Aorta (tissue), 5 donors: Measurements from ENCODE around the gene HLA-DMA. TPM values are rescaled to one million over a fixed set of nuclear protein-coding genes. Genes with fewer than 3 reads are reported as not detected.
"Not testable (repeated sequence)": the region's sequence is repeated elsewhere in the genome, so short reads cannot be mapped to it uniquely, and the experiment has no call there.

Source experiments
- ATAC-seq: fragments of 200-7000 bp; cut with Tn5 transposase; one replicate; pipeline ENCODE4 v1.9.1; 2022; ENCODE audit warnings: moderate library complexity; ENCODE audit not compliant: low FRiP score
- DNase-seq, 2 donors: peaks; one replicate each; pipeline ENCODE4 v3.0.0-alpha.2; 2020
- H3K27ac ChIP-seq, 2 donors: one replicate each; pipeline ENCODE4 v1.5.1; 2013; ENCODE audit warnings: low read length in 2 of 2, mild to moderate bottlenecking in 2 of 2, moderate library complexity in 2 of 2, control low read depth in 1 of 2, inconsistent platforms in 1 of 2, low read depth in 1 of 2
- H3K27me3 ChIP-seq, 2 donors: one replicate each; pipeline ENCODE4 v1.6.1; 2013; ENCODE audit warnings: control low read depth in 1 of 2, low read length in 1 of 2, mild to moderate bottlenecking in 1 of 2, moderate library complexity in 1 of 2; ENCODE audit not compliant: insufficient read depth in 2 of 2, control insufficient read depth in 1 of 2
- H3K36me3 ChIP-seq, 2 donors: one replicate each; pipeline ENCODE4 v1.6.1; 2013; ENCODE audit warnings: control low read depth in 1 of 2, low read length in 1 of 2, mild to moderate bottlenecking in 1 of 2; ENCODE audit not compliant: insufficient read depth in 2 of 2, control insufficient read depth in 1 of 2
- H3K4me1 ChIP-seq, 2 donors: one replicate each; pipeline ENCODE4 v1.6.1; 2013; ENCODE audit warnings: low read length in 2 of 2, control low read depth in 1 of 2, mild to moderate bottlenecking in 1 of 2, moderate library complexity in 1 of 2; ENCODE audit not compliant: insufficient read depth in 2 of 2, control insufficient read depth in 1 of 2
- H3K4me3 ChIP-seq, 2 donors: one replicate each; pipeline ENCODE4 v1.5.1; 2013; ENCODE audit warnings: low read length in 2 of 2, control low read depth in 1 of 2, mild to moderate bottlenecking in 1 of 2
- H3K9me3 ChIP-seq: one replicate; pipeline ENCODE4 v1.6.1; 2013; ENCODE audit warnings: mild to moderate bottlenecking, low read length; ENCODE audit not compliant: control insufficient read depth
- WGBS, 2 donors: extraction: QIAGEN DNeasy Blood & Tissue Kit; methylation state at CpG; one replicate each; pipeline ENCODE4 v1.1.7; 2013; 5-methylcytosine and 5-hydroxymethylcytosine counted together
- intact Hi-C, 2 donors: fragments of 100-400 bp; cut with DNase I; formaldehyde crosslinking; loops; one replicate each; pipeline versions ENCODE4 v1.14.2 to v1.15.0; 2022
- polyA plus RNA-seq, 2 donors: library from polyadenylated mRNA; stranded (reverse); fragments of 200-250 nt; gene quantifications; one replicate each; pipeline ENCODE4 v1.2.3, GENCODE V29; 2013
- total RNA-seq, 2 donors: library from RNA; stranded (reverse); fragmentation: NEBNext Ultra II Directional; extraction: Animal tissue kit (Norgen Biotek cat#: 25700); gene quantifications; one replicate each; pipeline ENCODE4 v1.2.1, GENCODE V29; 2021
- donor health status: healthy with polysubstance abuse.
- donor health status: Bipolar disorder and iron deficiency.
- donor health status: DM: no; HTN: no; CAD: no.
- donor health status: DM: no; HTN: no; CAD: no.
- donor health status: DM: yes; HTN: yes; CAD: no.

The HLA-DMA gene
- total and polyA plus RNA-seq, 4 donors, result 9.8 to 109 (median 35.1) TPM

- ATAC-seq, result no peak
Observed at GRCh38 chr6:32943864-32944649, 8.8 kb downstream of the HLA-DMA start.

GRCh38 chr6:32942555-32943123 is 10.3 kb downstream of the HLA-DMA start:
- not testable (repeated sequence) for H3K27ac ChIP-seq, H3K4me3 ChIP-seq, DNase-seq, H3K4me1 ChIP-seq, H3K36me3 ChIP-seq, H3K27me3 ChIP-seq, H3K9me3 ChIP-seq, ATAC-seq
- 79 to 84% methylated on average over 9 of the region's 9 CpGs for WGBS, 2 donors
- intact Hi-C loops, result loop anchor here in 1 of 2 donors (5.0 kb wide), 1 partner anchor 45 kb away; no protein-coding TSS in a partner anchor

More at GRCh38 chr6:32943864-32944649, 8.8 kb downstream of the HLA-DMA start:
- Histone ChIP-seq H3K4me1 (no peaks in the 10 kb centered on the region), H3K4me3 (no peak overlapping the region), H3K27ac (no peak overlapping the region), H3K27me3 (no peaks in the 10 kb centered on the region), H3K9me3 (no peaks in the 10 kb centered on the region), H3K36me3 (no peaks in the 10 kb centered on the region)
- DNase-seq, result peak in 1 of 2 donors; percentile 65
- intact Hi-C loops, result loop anchor here in 1 of 2 donors (5.0 kb wide), 1 partner anchor 47 kb away; no protein-coding TSS in a partner anchor
- WGBS, 2 donors, result 74 to 82% methylated on average over 4 of the region's 4 CpGs

- WGBS, 2 donors, result 78 to 81% methylated on average over 7 of the region's 7 CpGs
- intact Hi-C loops, result loop anchor here in 1 of 2 donors (5.0 kb wide), 1 partner anchor 44 kb away; no protein-coding TSS in a partner anchor
- Histone ChIP-seq H3K27me3 (no peaks in the 10 kb centered on the region), H3K4me3 (no peak overlapping the region), H3K36me3 (no peaks in the 10 kb centered on the region), H3K27ac (no peak overlapping the region), H3K9me3 (no peaks in the 10 kb centered on the region), H3K4me1 (no peaks in the 10 kb centered on the region)
- peak; percentile 43 for ATAC-seq
- no peak for DNase-seq
Observed at GRCh38 chr6:32941214-32941768, 11.6 kb downstream of the HLA-DMA start.

GRCh38 chr6:32940656-32941213 is 12.2 kb downstream of the HLA-DMA start, which contains the start of gene HLA-DMB:
TSS of gene HLA-DMB (minus strand) at chr6:32941028. CDS start at chr6:32940807, 221 bp downstream.
- peak; percentile 94 for ATAC-seq
- intact Hi-C loops, result loop anchor here in 1 of 2 donors (5.0 kb wide), 1 partner anchor 43 kb away; no protein-coding TSS in a partner anchor
- Histone ChIP-seq H3K9me3 (no peaks in the 10 kb centered on the region), H3K27me3 (no peaks in the 10 kb centered on the region), H3K27ac (no peak within 1 kb of the TSS), H3K4me1 (no peaks in the 10 kb centered on the region), H3K36me3 (no peaks in the 10 kb centered on the region), H3K4me3 (peak within 1 kb of the TSS in 1 of 2 donors; percentile 0)
- no peak for DNase-seq
- WGBS, 2 donors, result 16 to 18% methylated on average over 9 of the region's 9 CpGs

GRCh38 chr6:32938494-32938893 is 14.4 kb downstream of the HLA-DMA start:
- intact Hi-C loops, result no loop called here
- ATAC-seq (no peak), DNase-seq (no peak)
- Histone ChIP-seq H3K27me3 (no peaks in the 10 kb centered on the region), H3K4me3 (no peak overlapping the region), H3K27ac (no peak overlapping the region), H3K4me1 (no peaks in the 10 kb centered on the region), H3K36me3 (no peaks in the 10 kb centered on the region), H3K9me3 (no peaks in the 10 kb centered on the region)
- 87 to 91% methylated on average over 7 of the region's 7 CpGs for WGBS, 2 donors

GRCh38 chr6:32937230-32937633 is 15.7 kb downstream of the HLA-DMA start:
- Histone ChIP-seq H3K4me3 (no peak overlapping the region), H3K9me3 (no peaks in the 10 kb centered on the region), H3K27ac (no peak overlapping the region), H3K4me1 (no peaks in the 10 kb centered on the region), H3K36me3 (no peaks in the 10 kb centered on the region), H3K27me3 (no peaks in the 10 kb centered on the region)
- DNase-seq (peak in 1 of 2 donors; percentile 73), ATAC-seq (no peak)
- intact Hi-C loops, result no loop called here
- 72 to 77% methylated on average over 8 of the region's 8 CpGs for WGBS, 2 donors

- Histone ChIP-seq H3K4me1 (no peaks in the 10 kb centered on the region), H3K27ac (no peak overlapping the region), H3K9me3 (no peaks in the 10 kb centered on the region), H3K4me3 (no peak overlapping the region), H3K27me3 (no peaks in the 10 kb centered on the region), H3K36me3 (no peaks in the 10 kb centered on the region)
- WGBS, 2 donors, result 55 to 57% methylated on average over 12 of the region's 12 CpGs
- ATAC-seq (no peak), DNase-seq (no peak)
- intact Hi-C loops, result no loop called here
Observed at GRCh38 chr6:32936239-32937152, 16.4 kb downstream of the HLA-DMA start.
